Endothelial cell of umbilical vein (primary cell): ENCODE results near the gene EML1. TPM values are rescaled to one million over a fixed set of nuclear protein-coding genes. Genes with fewer than 3 reads are reported as not detected.

Experiments used
- BruUV-seq: library from RNA; stranded (reverse); fragments of 400-500 nt; replicated peaks from 2 replicates; lab custom pipeline; 2021; lab: Mats Ljungman, UMichigan
- CTCF ChIA-PET: fragments of 300-600, 350-600 bp; sonication (Branson Sonifier 250); formaldehyde crosslinking; loops from one replicate; lab custom pipeline; 2021; ENCODE audit warnings: antibody characterized with exemption, inconsistent platforms; lab: Charles Lee
- POLR2A ChIA-PET: fragments of 300-600, 350-600 bp; sonication (Branson Sonifier 250); formaldehyde crosslinking; loops from one replicate; lab custom pipeline; 2021; ENCODE audit warnings: antibody characterized with exemption, inconsistent platforms; lab: Charles Lee
- DNase-seq: peaks from one replicate; pipeline ENCODE4 v3.0.0-alpha.2; 2011; ENCODE audit warnings: low read depth, low spot score
- FAIRE-seq: peaks from 2 replicates; lab custom pipeline; 2011; peaks lifted over from hg19 to GRCh38; lab: Jason Lieb, UNC
- H2AFZ ChIP-seq: 2 replicates; pipeline ENCODE4 v1.6.0; 2012; ENCODE audit warnings: low read depth, low read length, control low read depth, inconsistent platforms
- H3K27ac ChIP-seq: 2 replicates; pipeline ENCODE4 v1.5.1; 2011; ENCODE audit warnings: low read depth, mild to moderate bottlenecking, control low read depth, low read length, moderate library complexity; ENCODE audit not compliant: insufficient read depth
- H3K27me3 ChIP-seq, 2 experiments: 2 replicates each; pipeline versions ENCODE4 v1.6.0 to v1.6.1; 2011; ENCODE audit warnings: low read length in 2 of 2, mixed read lengths in 1 of 2; ENCODE audit not compliant: control insufficient read depth in 2 of 2, insufficient read depth in 2 of 2
- H3K36me3 ChIP-seq, 2 experiments: 2 replicates in 1 of 2; 3 replicates in 1 of 2; pipeline ENCODE4 v1.5.1; 2011; ENCODE audit warnings: low read length in 2 of 2, mild to moderate bottlenecking in 1 of 2, moderate library complexity in 1 of 2; ENCODE audit not compliant: control insufficient read depth in 2 of 2, insufficient read depth in 2 of 2; ENCODE audit errors: extremely low read depth in 1 of 2
- H3K4me1 ChIP-seq: 3 replicates; pipeline ENCODE4 v1.5.1; 2011; ENCODE audit warnings: mild to moderate bottlenecking, low read length; ENCODE audit not compliant: control insufficient read depth, insufficient read depth; ENCODE audit errors: extremely low read depth
- H3K4me2 ChIP-seq: 2 replicates; pipeline ENCODE4 v1.6.1; 2011; ENCODE audit warnings: low read length, control low read depth, mixed read lengths; ENCODE audit not compliant: insufficient read depth
- H3K4me3 ChIP-seq, 3 experiments: fragments of 200-600 bp in 1 of 3; sonication (generic), shearing (Covaris generic) in 1 of 3; replicated peaks in 1 of 3; 2 replicates each; pipeline ENCODE4 v1.5.1; 2011 to 2016; ENCODE audit warnings: control low read depth in 3 of 3, low read length in 3 of 3, mild to moderate bottlenecking in 2 of 3, inconsistent platforms in 1 of 3, low read depth in 1 of 3, moderate library complexity in 1 of 3; ENCODE audit not compliant: insufficient read depth in 1 of 3
- H3K79me2 ChIP-seq: 2 replicates; pipeline ENCODE4 v1.6.0; 2012; ENCODE audit warnings: low read length, inconsistent platforms; ENCODE audit not compliant: control insufficient read depth, insufficient read depth
- H3K9ac ChIP-seq: replicated peaks from 2 replicates; pipeline ENCODE3; 2011; ENCODE audit warnings: low read length, control low read depth; ENCODE audit not compliant: insufficient read depth; ENCODE audit errors: extremely low read depth
- H3K9me1 ChIP-seq: replicated peaks from 3 replicates; pipeline ENCODE4 v1.6.0; 2011; ENCODE audit warnings: mild to moderate bottlenecking, low read length; ENCODE audit not compliant: control insufficient read depth, insufficient read depth; ENCODE audit errors: extremely low read depth
- H3K9me3 ChIP-seq: replicated peaks from 2 replicates; pipeline ENCODE4 v1.5.1; 2012; ENCODE audit warnings: low read length, inconsistent platforms; ENCODE audit not compliant: control insufficient read depth, insufficient read depth
- H4K20me1 ChIP-seq: replicated peaks from 2 replicates; pipeline ENCODE3; 2011; ENCODE audit warnings: mild to moderate bottlenecking, low read length; ENCODE audit not compliant: control insufficient read depth, insufficient read depth; ENCODE audit errors: extremely low read depth
- CTCF ChIP-seq, 2 donors: IDR thresholded peaks; 1 replicate in 1 of 2; 2 replicates in 1 of 2; pipeline ENCODE4 v1.5.1; 2011; ENCODE audit warnings: low read length in 2 of 2, mild to moderate bottlenecking in 2 of 2, moderate library complexity in 2 of 2, control low read depth in 1 of 2, inconsistent platforms in 1 of 2, low read depth in 1 of 2; ENCODE audit not compliant: insufficient read depth in 1 of 2; ENCODE audit errors: extremely low read depth in 1 of 2
- EZH2 ChIP-seq: IDR thresholded peaks from 2 replicates; pipeline ENCODE4 v1.6.1; 2012; ENCODE audit warnings: borderline replicate concordance, low read depth, mild to moderate bottlenecking, moderate library complexity, low read length, inconsistent platforms; ENCODE audit not compliant: severe bottlenecking
- FOS ChIP-seq: IDR thresholded peaks from 2 replicates; pipeline ENCODE4 v1.6.1; 2011; ENCODE audit warnings: mild to moderate bottlenecking, low read length, moderate library complexity, borderline replicate concordance; ENCODE audit not compliant: insufficient read depth
- GATA2 ChIP-seq: IDR thresholded peaks from 2 replicates; pipeline ENCODE4 v1.7.0; 2011; ENCODE audit warnings: low read depth, mild to moderate bottlenecking, moderate library complexity, mixed read lengths, low read length; ENCODE audit not compliant: insufficient read length, insufficient read depth
- JUN ChIP-seq: IDR thresholded peaks from 2 replicates; pipeline ENCODE4 v1.6.1; 2011; ENCODE audit warnings: borderline replicate concordance, low read depth; ENCODE audit not compliant: insufficient read length, insufficient read depth
- MAX ChIP-seq: IDR thresholded peaks from 2 replicates; pipeline ENCODE4 v1.6.1; 2011; ENCODE audit not compliant: insufficient read depth, insufficient read length
- MYC ChIP-seq: IDR thresholded peaks from one replicate; pipeline ENCODE4 v1.6.1; 2011; ENCODE audit warnings: mild to moderate bottlenecking, low read depth, low read length
- POLR2A ChIP-seq: IDR thresholded peaks from 2 replicates; pipeline ENCODE4 v1.6.1; 2012; ENCODE audit warnings: low read depth, mild to moderate bottlenecking, control low read depth, low read length
- POLR2AphosphoS5 ChIP-seq: IDR thresholded peaks from 2 replicates; pipeline ENCODE4 v1.6.1; 2012; ENCODE audit warnings: low read depth, mild to moderate bottlenecking, control low read depth, low read length, moderate library complexity; ENCODE audit not compliant: insufficient read depth
- dilution Hi-C: fragments of 300-500 bp; cut with MboI; formaldehyde crosslinking; loops from one replicate; pipeline ENCODE4 v1.15.0; 2019; ENCODE audit warnings: low sequenced_read_pairs; ENCODE audit not compliant: extremely low pct_ligation_motif_present
- intact Hi-C: fragments of 100-400 bp; cut with micrococcal nuclease; formaldehyde crosslinking; loops from one replicate; pipeline ENCODE4 v1.10.0; 2022
- polyA plus RNA-seq, 4 experiments: library from polyadenylated mRNA; depleted of rRNA in 3 of 4; stranded (reverse) in 3 of 4; unstranded in 1 of 4; fragments of >200 nt; gene quantifications; 2 replicates each; pipeline versions ENCODE4 v1.2.1 to v1.2.3, GENCODE V29; 2011 to 2012; ENCODE audit warnings: missing spikeins in 1 of 4
- total RNA-seq: library from RNA; stranded (reverse); gene quantifications from 2 replicates; pipeline ENCODE4 v1.2.3, GENCODE V29; 2021

The EML1 gene
- total and polyA plus RNA-seq, 2 donors (not counting 3 experiments of a cell fraction or from before 2014, with no cell fraction given) = 22.9 to 33.0 TPM

DNA sequence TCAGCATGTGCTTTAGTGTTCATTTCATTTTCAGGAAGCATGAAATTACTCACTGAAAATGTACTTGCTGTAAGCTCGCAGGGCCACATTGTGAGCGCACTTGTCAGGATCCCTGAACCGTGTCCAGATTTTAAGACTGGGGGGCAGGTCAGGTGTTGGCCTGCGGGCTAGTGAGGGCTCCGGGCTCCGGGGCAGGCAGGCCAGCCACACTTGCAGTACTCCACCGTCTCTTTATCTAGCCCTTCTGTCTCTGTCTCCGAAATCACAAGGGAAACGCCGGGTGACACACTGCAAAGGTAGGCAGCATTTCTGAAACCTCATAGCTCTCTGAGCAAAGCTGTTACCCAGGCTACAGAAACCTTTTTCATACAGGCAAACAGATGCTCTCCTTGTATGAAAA is 98.7 kb downstream of the EML1 start:
- Histone ChIP-seq H2AFZ (no peak overlapping the region), H3K9me3 (no peaks in the 10 kb centered on the region), H3K4me1 (no peaks in the 10 kb centered on the region), H3K9me1 (no peaks in the 10 kb centered on the region), H3K27me3 (no peaks in the 10 kb centered on the region), H3K36me3 (peaks cover 0 to 3% of the 10 kb centered on the region in 2 experiments), H4K20me1 (no peaks in the 10 kb centered on the region), H3K4me2 (no peak overlapping the region), H3K9ac (no peak overlapping the region), H3K79me2 (no peaks in the 10 kb centered on the region), H3K4me3 (no peak overlapping the region), H3K27ac (no peak overlapping the region)
- no TSS peak for BruUV-seq
- no peak for TF ChIP-seq EZH2
- no peak for TF ChIP-seq JUN
- no peak for TF ChIP-seq MAX
- no peak for TF ChIP-seq POLR2AphosphoS5
- no peak for TF ChIP-seq CTCF (IDR thresholded peaks at IDR 0.05; ENCODE audit: extremely low read depth in 1 of 2, insufficient read depth in 1 of 2, low read depth in 1 of 2, low read length in 2 of 2)
- no peak for TF ChIP-seq GATA2
- TF ChIP-seq FOS = no peak
- TF ChIP-seq MYC = no peak
- TF ChIP-seq POLR2A = no peak
- no peak for DNase-seq
- POLR2A ChIA-PET = no interaction called here
- CTCF ChIA-PET = interaction anchor here (0.5 to 1.9 kb wide), 3 partner anchors 8 to 264 kb away, joined by 3 to 7 read pairs (median 3); no protein-coding TSS in a partner anchor
- no peak for FAIRE-seq
- intact Hi-C loops = no loop called here
- dilution Hi-C loops = no loop called here
